ENCODE results near the gene ZNF483. TPM values are rescaled to one million over a fixed set of nuclear protein-coding genes. Genes with fewer than 3 reads are reported as not detected.

ZNF483 gene
- total RNA-seq, 3 donors from 2014 or later (not counting 1 experiment from before 2014, with no cell fraction given): 5.7 to 7.4 (median 5.8) TPM

- Mint-ChIP-seq H3K36me3 (no peaks in the 10 kb centered on the region), H3K4me3 (no peak overlapping the region), H3K27ac (no peak overlapping the region), H3K27me3 (ENCODE audit: low read depth in 2 of 2) (peaks cover 0 to 2% of the 10 kb centered on the region in 2 donors), H3K4me1 (no peaks in the 10 kb centered on the region), H3K9me3 (no peaks in the 10 kb centered on the region)
- ATAC-seq (no peak), DNase-seq (no peak)
- intact Hi-C loops (cut with micrococcal nuclease): no loop called here
- H3K4me1 ChIP-seq (ENCODE audit: control insufficient read depth, insufficient read depth, low read length): no peaks in the 10 kb centered on the region
- no peaks in the 10 kb centered on the region for H3K36me3 ChIP-seq (ENCODE audit: control insufficient read depth, insufficient read depth, low read length)
- TF ChIP-seq CTCF (IDR thresholded peaks at IDR 0.05): no peak
- H3K27ac ChIP-seq (ENCODE audit: low read length): no peak overlapping the region
- no peak overlapping the region for H3K4me3 ChIP-seq (ENCODE audit: low read length)
- H3K27me3 ChIP-seq (ENCODE audit: control insufficient read depth, insufficient read depth, low read length): no peaks in the 10 kb centered on the region
- 90% methylated on average over 5 of the region's 5 CpGs for WGBS (ENCODE audit: insufficient coverage)
- H3K9me3 ChIP-seq (ENCODE audit: control insufficient read depth, insufficient read depth, low read length): no peaks in the 10 kb centered on the region
Measured at GRCh38 chr9:111586378-111586777, 61.4 kb downstream of the ZNF483 start.

- Histone ChIP-seq H3K27me3 (ENCODE audit: control insufficient read depth, insufficient read depth, low read length) (no peaks in the 10 kb centered on the region), H3K9me3 (ENCODE audit: control insufficient read depth, insufficient read depth, low read length) (no peaks in the 10 kb centered on the region), H3K4me3 (ENCODE audit: low read length) (no peak overlapping the region), H3K36me3 (ENCODE audit: control insufficient read depth, insufficient read depth, low read length) (no peaks in the 10 kb centered on the region), H3K27ac (ENCODE audit: low read length) (no peak overlapping the region), H3K4me1 (ENCODE audit: control insufficient read depth, insufficient read depth, low read length) (no peaks in the 10 kb centered on the region)
- Mint-ChIP-seq H3K27me3 (ENCODE audit: low read depth in 2 of 2) (peaks cover 0 to 2% of the 10 kb centered on the region in 2 donors), H3K9me3 (no peaks in the 10 kb centered on the region), H3K27ac (no peak overlapping the region), H3K36me3 (no peaks in the 10 kb centered on the region), H3K4me3 (no peak overlapping the region), H3K4me1 (no peaks in the 10 kb centered on the region)
- ATAC-seq (no peak), DNase-seq (no peak)
- intact Hi-C loops (cut with micrococcal nuclease): no loop called here
- no CpG with 5 or more reads among the region's 5 CpGs for WGBS (ENCODE audit: insufficient coverage)
- TF ChIP-seq CTCF (IDR thresholded peaks at IDR 0.05): no peak
Measured at GRCh38 chr9:111588846-111589245, 63.9 kb downstream of the ZNF483 start.

GRCh38 chr9:111597852-111598732 lies 73.1 kb downstream of the ZNF483 start:
- Mint-ChIP-seq H3K4me1 (peaks cover 24 to 29% of the 10 kb centered on the region in 2 donors), H3K27me3 (ENCODE audit: low read depth in 2 of 2) (peaks cover 47 to 58% of the 10 kb centered on the region in 2 donors), H3K4me3 (peak overlapping the region; percentile 88), H3K9me3 (no peaks in the 10 kb centered on the region), H3K27ac (no peak overlapping the region), H3K36me3 (no peaks in the 10 kb centered on the region)
- peak overlapping the region; percentile 23 for H3K4me3 ChIP-seq (ENCODE audit: low read length)
- H3K27ac ChIP-seq (ENCODE audit: low read length): no peak overlapping the region
- TF ChIP-seq CTCF (IDR thresholded peaks at IDR 0.05): peak; percentile 42
- no peaks in the 10 kb centered on the region for H3K9me3 ChIP-seq (ENCODE audit: control insufficient read depth, insufficient read depth, low read length)
- peaks cover 27% of the 10 kb centered on the region for H3K27me3 ChIP-seq (ENCODE audit: control insufficient read depth, insufficient read depth, low read length)
- ATAC-seq (peak in 2 of 3 donors; percentile 50 to 65), DNase-seq (peak; percentile 20 to 83)
- 2% methylated on average over 41 of the region's 41 CpGs for WGBS (ENCODE audit: insufficient coverage)
- H3K4me1 ChIP-seq (ENCODE audit: control insufficient read depth, insufficient read depth, low read length): peaks cover 22% of the 10 kb centered on the region
- no peaks in the 10 kb centered on the region for H3K36me3 ChIP-seq (ENCODE audit: control insufficient read depth, insufficient read depth, low read length)
- intact Hi-C loops (cut with micrococcal nuclease): no loop called here
